Measurements from ENCODE around the gene DMWD.

Gene DMWD

GRCh38 chr19:45739498-45740439 is 52.9 kb downstream of the DMWD start:
- DNase-seq: no peak

GRCh38 chr19:45733160-45733810 is 59.4 kb downstream of the DMWD start, which contains the start of gene MEIOSIN:
TSS of gene MEIOSIN (plus strand) at chr19:45733439. CDS start at chr19:45735377, 1,938 bp downstream.
- no peak for DNase-seq
